ENCODE data around the gene SMNDC1. TPM values are rescaled to one million over a fixed set of nuclear protein-coding genes. Genes with fewer than 3 reads are reported as not detected.

Gene SMNDC1
- total RNA-seq = 7.2 and 8.2 TPM in 2 replicates

GRCh38 chr10:110304780-110305421 lies at the start of gene SMNDC1:
Gene SMNDC1, minus strand, starts transcription at chr10:110304920. Its CDS starts 1,333 bp downstream, at chr10:110303587.

Other genes starting within 250 kb of the SMNDC1 start
- 5.9 and 17.3 TPM in 2 replicates for gene MXI1, start 97.3 kb downstream of the SMNDC1 start, total RNA-seq
- gene DUSP5, start 193.0 kb upstream of the SMNDC1 start, total RNA-seq = 1.2 and 4.4 TPM in 2 replicates

Data from placental epithelial cell (primary cell).